GM23248 (cell line): ENCODE data around the gene PPP1R2. TPM values are rescaled to one million over a fixed set of nuclear protein-coding genes. Genes with fewer than 3 reads are reported as not detected.

Source experiments
- DNase-seq: peaks from one replicate; pipeline ENCODE4 v3.0.0-alpha.2; 2015
- H2AFZ ChIP-seq: fragments of 200-600 bp; sonication (generic); 2 replicates; pipeline ENCODE4 v1.6.1; 2016; ENCODE audit warnings: antibody characterized with exemption
- H3F3A ChIP-seq: fragments of 200-600 bp; sonication (generic); 2 replicates; pipeline ENCODE4 v1.6.1; 2016; ENCODE audit warnings: mild to moderate bottlenecking, antibody characterized with exemption, mixed run types; ENCODE audit not compliant: insufficient read depth
- H3K27ac ChIP-seq: fragments of 200-600 bp; sonication (generic); 2 replicates; pipeline ENCODE4 v1.5.1; 2016; ENCODE audit warnings: mild to moderate bottlenecking
- H3K27me3 ChIP-seq: fragments of 200-600 bp; sonication (generic); replicated peaks from 2 replicates; pipeline ENCODE4 v1.6.1; 2016; ENCODE audit warnings: mild to moderate bottlenecking; ENCODE audit not compliant: insufficient read depth
- H3K36me3 ChIP-seq: fragments of 200-600 bp; sonication (generic); 2 replicates; pipeline ENCODE4 v1.6.1; 2016; ENCODE audit warnings: low read depth, mild to moderate bottlenecking
- H3K4me1 ChIP-seq: fragments of 200-600 bp; sonication (generic); 2 replicates; pipeline ENCODE4 v1.6.1; 2016; ENCODE audit warnings: mild to moderate bottlenecking; ENCODE audit not compliant: insufficient read depth
- H3K4me2 ChIP-seq: fragments of 200-600 bp; sonication (generic); one replicate; pipeline ENCODE4 v1.6.1; 2016; ENCODE audit warnings: mild to moderate bottlenecking; ENCODE audit not compliant: unreplicated experiment
- H3K4me3 ChIP-seq: fragments of 200-600 bp; sonication (generic); 2 replicates; pipeline ENCODE4 v1.5.1; 2016; ENCODE audit warnings: mild to moderate bottlenecking
- H3K79me2 ChIP-seq: fragments of 200-600 bp; sonication (generic); 2 replicates; pipeline ENCODE4 v1.6.1; 2016; ENCODE audit warnings: mild to moderate bottlenecking; ENCODE audit not compliant: insufficient read depth
- H3K9ac ChIP-seq: fragments of 200-600 bp; sonication (generic); 2 replicates; pipeline ENCODE4 v1.6.1; 2016; ENCODE audit warnings: mild to moderate bottlenecking
- H3K9me2 ChIP-seq: fragments of 200-600 bp; sonication (generic); 2 replicates; pipeline ENCODE4 v1.6.1; 2016; ENCODE audit warnings: mixed run types, mild to moderate bottlenecking, moderate library complexity; ENCODE audit not compliant: insufficient read depth
- H3K9me3 ChIP-seq: fragments of 200-600 bp; sonication (generic); one replicate; pipeline ENCODE4 v1.6.1; 2017; ENCODE audit warnings: low read depth
- H4K20me1 ChIP-seq: fragments of 200-600 bp; sonication (generic); 2 replicates; pipeline ENCODE4 v1.6.0; 2016; ENCODE audit not compliant: insufficient read depth
- EZH2 ChIP-seq: fragments of 200-600 bp; sonication (generic); IDR thresholded peaks from 2 replicates; pipeline ENCODE4 v1.6.1; 2018; ENCODE audit warnings: antibody characterized with exemption, mild to moderate bottlenecking; ENCODE audit not compliant: insufficient read depth, poor library complexity, severe bottlenecking
- EZH2phosphoT487 ChIP-seq: fragments of 200-600 bp; sonication (generic); IDR thresholded peaks from 2 replicates; pipeline ENCODE4 v1.6.1; 2018; ENCODE audit warnings: antibody characterized with exemption, moderate library complexity, mild to moderate bottlenecking, low read depth; ENCODE audit not compliant: insufficient read depth
- WGBS, 2 experiments: methylation state at CpG; one replicate each; pipeline ENCODE4 v1.1.6; 2015 to 2017; ENCODE audit warnings: low lambda C conversion rate in 2 of 2, low coverage in 1 of 2; ENCODE audit errors: missing lambda C conversion rate in 2 of 2; 5-methylcytosine and 5-hydroxymethylcytosine counted together
- in situ Hi-C: fragments of 300-500 bp; cut with MboI; formaldehyde crosslinking; loops from 2 replicates; pipeline ENCODE4 v1.15.0; 2020
- polyA plus RNA-seq: library from polyadenylated mRNA; unstranded; fragments of >200 nt; fragmentation: Nextera tagmentation; extraction: Ambion mirVana; gene quantifications from 2 replicates; pipeline ENCODE4 v1.2.1, GENCODE V29; 2016
- total RNA-seq: library from RNA; depleted of rRNA; stranded (reverse); fragments of >200 nt; shearing (Covaris generic); gene quantifications from 2 replicates; pipeline ENCODE4 v1.2.3, GENCODE V29; 2014

Gene PPP1R2
- total and polyA plus RNA-seq, 2 experiments from 2014 or later = 50.9 to 55.8 TPM

DNA sequence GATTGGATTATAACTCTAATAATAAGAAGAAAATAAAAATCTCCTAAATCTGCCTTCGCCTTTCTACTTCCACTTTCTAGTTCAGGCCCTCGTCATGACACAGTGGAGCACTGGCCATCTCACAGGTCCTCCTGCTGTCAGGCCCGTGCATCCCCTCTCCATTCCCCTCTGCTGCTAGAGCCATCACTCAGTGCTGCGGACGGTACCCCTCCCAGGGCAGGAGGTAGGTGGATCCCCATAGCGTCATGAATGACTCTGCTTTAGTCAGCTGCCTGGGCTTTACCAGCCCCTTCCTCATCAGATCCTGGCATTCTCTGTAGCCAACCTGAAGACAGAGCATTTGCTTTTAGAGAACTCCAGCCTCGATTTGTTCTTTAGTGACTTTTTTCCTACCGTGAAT lies 12.0 kb upstream of the PPP1R2 start:
- Histone ChIP-seq H3K27ac (no peak overlapping the region), H2AFZ (no peak overlapping the region), H3K9me3 (no peaks in the 10 kb centered on the region), H3K4me3 (no peak overlapping the region), H3K79me2 (no peaks in the 10 kb centered on the region), H3F3A (no peaks in the 10 kb centered on the region), H3K36me3 (no peaks in the 10 kb centered on the region), H3K27me3 (peaks cover 6% of the 10 kb centered on the region), H4K20me1 (no peaks in the 10 kb centered on the region), H3K9ac (no peak overlapping the region), H3K9me2 (no peaks in the 10 kb centered on the region), H3K4me1 (no peaks in the 10 kb centered on the region), H3K4me2 (no peak overlapping the region)
- DNase-seq = no peak
- in situ Hi-C loops = no loop called here
- WGBS, 2 experiments = 68 to 73% methylated on average over 8 of the region's 8 CpGs
- no peak for TF ChIP-seq EZH2phosphoT487
- no peak for TF ChIP-seq EZH2

DNA sequence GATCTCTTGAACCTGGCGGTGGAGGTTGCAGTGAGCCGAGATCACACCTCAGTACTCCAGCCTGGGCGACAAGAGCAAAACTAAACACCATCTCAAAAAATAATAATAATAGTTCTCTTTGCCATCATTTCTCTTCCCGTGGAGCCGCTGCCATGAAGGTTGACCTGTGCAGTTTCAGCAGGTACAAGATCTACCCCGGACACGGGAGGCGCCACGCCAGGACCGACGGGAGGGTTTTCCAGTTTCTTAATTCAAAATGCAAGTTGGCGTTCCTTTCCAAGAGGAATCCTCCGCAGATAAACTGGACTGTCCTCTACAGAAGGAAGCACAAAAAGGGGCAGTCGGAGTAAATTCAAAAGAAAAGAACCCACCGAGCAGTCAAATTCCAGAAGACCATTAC lies 11.3 kb upstream of the PPP1R2 start:
- no peaks in the 10 kb centered on the region for H4K20me1 ChIP-seq
- H3K27me3 ChIP-seq = peaks cover 3% of the 10 kb centered on the region
- H3K9me3 ChIP-seq = no peaks in the 10 kb centered on the region
- no peaks in the 10 kb centered on the region for H3K4me1 ChIP-seq
- no peaks in the 10 kb centered on the region for H3K36me3 ChIP-seq
- no peak overlapping the region for H2AFZ ChIP-seq
- H3K9ac ChIP-seq = no peak overlapping the region
- H3K9me2 ChIP-seq = no peaks in the 10 kb centered on the region
- TF ChIP-seq EZH2 = no peak
- no peak for TF ChIP-seq EZH2phosphoT487
- H3K79me2 ChIP-seq = no peaks in the 10 kb centered on the region
- H3K27ac ChIP-seq = no peak overlapping the region
- WGBS, 2 experiments = 91 to 92% methylated on average over 15 of the region's 15 CpGs
- no peak overlapping the region for H3K4me2 ChIP-seq
- H3F3A ChIP-seq = no peaks in the 10 kb centered on the region
- no peak for DNase-seq
- in situ Hi-C loops = no loop called here
- no peak overlapping the region for H3K4me3 ChIP-seq

DNA sequence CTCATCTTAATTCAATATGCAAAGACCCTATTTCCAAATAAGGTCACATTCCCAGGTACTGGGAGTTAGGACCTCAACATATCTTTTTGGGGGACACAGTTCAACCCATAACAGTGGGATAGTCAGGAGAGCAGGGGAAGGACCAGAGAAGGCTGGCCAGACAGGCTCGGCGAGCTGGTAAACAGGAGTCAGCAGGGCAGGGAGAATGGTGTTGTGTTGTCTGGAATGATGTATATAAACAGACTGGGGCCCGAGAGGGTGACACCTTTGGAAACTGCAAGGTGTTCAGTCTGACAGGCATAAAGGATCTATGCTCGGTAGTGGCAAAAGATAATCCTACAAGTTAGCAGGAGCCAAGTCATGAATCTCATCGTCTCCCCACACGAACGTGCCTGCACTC lies 10.1 kb upstream of the PPP1R2 start:
- Histone ChIP-seq H3K4me3 (no peak overlapping the region), H3F3A (no peaks in the 10 kb centered on the region), H3K9me2 (no peaks in the 10 kb centered on the region), H3K9me3 (no peaks in the 10 kb centered on the region), H2AFZ (no peak overlapping the region), H3K79me2 (no peaks in the 10 kb centered on the region), H4K20me1 (no peaks in the 10 kb centered on the region), H3K27ac (no peak overlapping the region), H3K4me2 (no peak overlapping the region), H3K27me3 (no peaks in the 10 kb centered on the region; the same call in 1 of the 2 replicates), H3K9ac (no peak overlapping the region), H3K4me1 (peaks cover 5% of the 10 kb centered on the region; the same call in 1 of the 2 replicates), H3K36me3 (no peaks in the 10 kb centered on the region)
- no peak for DNase-seq
- in situ Hi-C loops = no loop called here
- TF ChIP-seq EZH2 (no peak), EZH2phosphoT487 (no peak)
- WGBS, 2 experiments = 74 to 79% methylated on average over 7 of the region's 7 CpGs

DNA sequence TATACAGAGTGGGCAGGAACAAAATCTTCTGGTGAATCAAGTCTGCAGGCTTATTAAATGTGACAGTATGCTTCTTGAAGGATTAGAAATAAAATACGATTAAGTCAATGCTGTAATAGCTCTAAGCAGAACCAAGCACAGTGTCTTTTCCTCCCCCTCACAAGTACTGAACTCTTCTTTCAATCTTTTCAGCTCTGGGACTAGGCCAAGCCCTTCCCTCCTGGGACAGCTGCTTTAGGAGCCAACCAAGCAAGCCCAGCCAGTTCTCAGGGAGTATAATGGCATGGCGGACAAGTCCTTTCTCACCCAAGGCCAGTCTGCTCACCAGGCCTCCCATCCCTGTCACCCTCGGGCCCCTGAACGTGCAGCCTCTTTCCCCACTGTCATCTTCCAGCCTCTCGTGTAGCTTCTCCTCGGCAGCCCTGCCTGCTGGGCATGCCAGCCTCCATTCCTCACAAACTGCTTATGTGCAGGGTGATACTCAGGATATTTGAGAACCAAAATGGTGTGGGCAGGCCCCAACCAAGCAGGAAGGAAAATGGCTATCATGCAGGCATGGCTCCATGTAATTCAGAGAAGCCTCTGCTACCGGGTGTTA lies 8.4 kb upstream of the PPP1R2 start:
- Histone ChIP-seq H3K36me3 (no peaks in the 10 kb centered on the region), H3K79me2 (no peaks in the 10 kb centered on the region), H3K9ac (no peak overlapping the region), H2AFZ (no peak overlapping the region), H3K27me3 (no peaks in the 10 kb centered on the region), H3K4me3 (no peak overlapping the region), H3K27ac (no peak overlapping the region), H3K4me1 (peaks cover 9% of the 10 kb centered on the region; the same call in 1 of the 2 replicates), H4K20me1 (no peaks in the 10 kb centered on the region), H3K9me3 (no peaks in the 10 kb centered on the region), H3K4me2 (no peak overlapping the region), H3K9me2 (no peaks in the 10 kb centered on the region), H3F3A (peaks cover 7% of the 10 kb centered on the region)
- no peak for DNase-seq
- TF ChIP-seq EZH2phosphoT487 (no peak), EZH2 (no peak)
- in situ Hi-C loops = no loop called here
- 50 to 56% methylated on average over 7 of the region's 7 CpGs for WGBS, 2 experiments

DNA sequence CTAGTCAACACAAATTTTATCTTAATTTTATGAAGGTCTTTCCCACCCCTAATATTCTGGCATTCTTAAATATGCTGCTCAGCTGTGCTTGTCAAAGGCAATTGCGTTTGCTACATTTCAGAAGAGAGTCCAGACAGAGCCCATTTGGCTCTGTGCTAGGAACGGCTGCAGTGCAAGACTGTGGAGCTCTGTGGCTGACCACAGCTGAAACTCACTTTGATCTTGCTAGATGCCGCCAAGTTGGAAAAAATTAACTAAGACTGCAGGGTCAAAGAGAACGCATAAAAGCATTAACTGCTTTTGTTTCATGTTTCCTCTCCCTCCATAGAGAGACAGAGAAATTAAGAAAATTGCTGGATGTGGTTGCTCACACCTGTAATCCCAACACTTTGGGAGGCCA lies 7.6 kb upstream of the PPP1R2 start:
- in situ Hi-C loops = no loop called here
- H3K9me2 ChIP-seq = no peaks in the 10 kb centered on the region
- WGBS, 2 experiments = 44 to 50% methylated on average over 4 of the region's 4 CpGs
- peaks cover 14% of the 10 kb centered on the region for H3F3A ChIP-seq
- H3K27me3 ChIP-seq = no peaks in the 10 kb centered on the region
- no peak overlapping the region for H2AFZ ChIP-seq
- H3K9ac ChIP-seq = no peak overlapping the region
- H3K4me3 ChIP-seq = no peak overlapping the region
- no peaks in the 10 kb centered on the region for H3K79me2 ChIP-seq
- TF ChIP-seq EZH2 = no peak
- TF ChIP-seq EZH2phosphoT487 = no peak
- no peaks in the 10 kb centered on the region for H4K20me1 ChIP-seq
- H3K27ac ChIP-seq = no peak overlapping the region
- no peak for DNase-seq
- H3K36me3 ChIP-seq = no peaks in the 10 kb centered on the region
- no peaks in the 10 kb centered on the region for H3K9me3 ChIP-seq
- H3K4me1 ChIP-seq = peaks cover 17% of the 10 kb centered on the region
- no peak overlapping the region for H3K4me2 ChIP-seq
